ENCODE measurements around the gene BTNL9. TPM values are rescaled to one million over a fixed set of nuclear protein-coding genes. Genes with fewer than 3 reads are reported as not detected.

The BTNL9 gene
- total RNA-seq, 4 donors from 2014 or later, result 9.0 to 36.9 (median 18.9) TPM

- H3K36me3 ChIP-seq, result no peaks in the 10 kb centered on the region
- H3K4me1 ChIP-seq, result peaks cover 0 to 4% of the 10 kb centered on the region in 2 donors
- H3K4me3 ChIP-seq, result no peak overlapping the region
- no peaks in the 10 kb centered on the region for H3K9me3 ChIP-seq
- H3K27ac ChIP-seq, result no peak overlapping the region
- TF ChIP-seq POLR2A (IDR thresholded peaks at IDR 0.05), result no peak
- no peak for TF ChIP-seq CTCF (IDR thresholded peaks at IDR 0.05)
- intact Hi-C loops (cut with DNase I; ENCODE audit: low total_unique reads), result no loop called here
- no peak for DNase-seq
- H3K27me3 ChIP-seq, result peaks cover 0 to 17% of the 10 kb centered on the region in 2 donors
Measured at GRCh38 chr5:181062631-181063030, 22.6 kb downstream of the BTNL9 start.

- Histone ChIP-seq H3K27me3 (peaks cover 0 to 20% of the 10 kb centered on the region in 2 donors), H3K36me3 (no peaks in the 10 kb centered on the region), H3K27ac (no peak overlapping the region), H3K4me1 (peaks cover 0 to 4% of the 10 kb centered on the region in 2 donors), H3K4me3 (no peak overlapping the region), H3K9me3 (no peaks in the 10 kb centered on the region)
- intact Hi-C loops (cut with DNase I; ENCODE audit: low total_unique reads), result no loop called here
- TF ChIP-seq POLR2A (IDR thresholded peaks at IDR 0.05) (no peak), CTCF (IDR thresholded peaks at IDR 0.05) (no peak)
- DNase-seq, result no peak
Measured at GRCh38 chr5:181063514-181063913, 23.4 kb downstream of the BTNL9 start.

- Histone ChIP-seq H3K4me1 (no peaks in the 10 kb centered on the region), H3K27ac (no peak overlapping the region), H3K27me3 (peaks cover 0 to 13% of the 10 kb centered on the region in 2 donors), H3K36me3 (no peaks in the 10 kb centered on the region), H3K9me3 (no peaks in the 10 kb centered on the region), H3K4me3 (no peak overlapping the region)
- no peak for TF ChIP-seq CTCF (IDR thresholded peaks at IDR 0.05)
- no peak for TF ChIP-seq POLR2A (IDR thresholded peaks at IDR 0.05)
- no peak for DNase-seq
- intact Hi-C loops (cut with DNase I; ENCODE audit: low total_unique reads), result no loop called here
Measured at GRCh38 chr5:181064987-181065386, 24.9 kb downstream of the BTNL9 start.

- Histone ChIP-seq H3K27me3 (peaks cover 0 to 7% of the 10 kb centered on the region in 2 donors), H3K36me3 (no peaks in the 10 kb centered on the region), H3K4me3 (no peak overlapping the region), H3K9me3 (no peaks in the 10 kb centered on the region), H3K4me1 (no peaks in the 10 kb centered on the region), H3K27ac (no peak overlapping the region)
- intact Hi-C loops (cut with DNase I; ENCODE audit: low total_unique reads), result no loop called here
- TF ChIP-seq POLR2A (IDR thresholded peaks at IDR 0.05), result no peak
- no peak for TF ChIP-seq CTCF (IDR thresholded peaks at IDR 0.05)
- DNase-seq, result no peak
Measured at GRCh38 chr5:181069767-181070491, 29.9 kb downstream of the BTNL9 start.

- H3K27me3 ChIP-seq, result peaks cover 0 to 7% of the 10 kb centered on the region in 2 donors
- H3K9me3 ChIP-seq, result no peaks in the 10 kb centered on the region
- no peak for TF ChIP-seq CTCF (IDR thresholded peaks at IDR 0.05)
- TF ChIP-seq POLR2A (IDR thresholded peaks at IDR 0.05), result no peak
- intact Hi-C loops (cut with DNase I; ENCODE audit: low total_unique reads), result no loop called here
- H3K36me3 ChIP-seq, result no peaks in the 10 kb centered on the region
- no peak for DNase-seq
- no peak overlapping the region for H3K27ac ChIP-seq
- H3K4me1 ChIP-seq, result no peaks in the 10 kb centered on the region
- no peak overlapping the region for H3K4me3 ChIP-seq
Measured at GRCh38 chr5:181070523-181070922, 30.5 kb downstream of the BTNL9 start.
